HG02840 (cell line): Measurements from ENCODE around the gene MAP3K12.
"Not testable (repeated sequence)": the region's sequence is repeated elsewhere in the genome, so short reads cannot be mapped to it uniquely, and the experiment has no call there.

Experiments used
- ATAC-seq: cut with Tn5 transposase; IDR thresholded peaks from one replicate; pipeline ENCODE4 v1.9.1; 2021; ENCODE audit warnings: mild to moderate bottlenecking, moderate library complexity, moderate number of reproducible peaks; ENCODE audit not compliant: unreplicated experiment, low FRiP score

The MAP3K12 gene

GRCh38 chr12:53499266-53500141 lies at the start of gene MAP3K12:
MAP3K12 (minus strand) TSS chr12:53499458; CDS start chr12:53487391, 12,067 bp downstream.
- ATAC-seq: no peak

GRCh38 chr12:53548354-53548753 lies 49.1 kb upstream of the MAP3K12 start:
- not testable (repeated sequence) for ATAC-seq

- ATAC-seq: no peak
Measured at GRCh38 chr12:53543539-53543938, 44.3 kb upstream of the MAP3K12 start.

- ATAC-seq: no peak
Measured at GRCh38 chr12:53539526-53539925, 40.3 kb upstream of the MAP3K12 start.

- no peak for ATAC-seq
Measured at GRCh38 chr12:53538209-53538689, 39.0 kb upstream of the MAP3K12 start.

GRCh38 chr12:53536962-53537361 lies 37.7 kb upstream of the MAP3K12 start:
- ATAC-seq: no peak

- no peak for ATAC-seq
Measured at GRCh38 chr12:53533471-53533870, 34.2 kb upstream of the MAP3K12 start.

- ATAC-seq: no peak
Measured at GRCh38 chr12:53532524-53533445, 33.5 kb upstream of the MAP3K12 start.

GRCh38 chr12:53532021-53532420 lies 32.8 kb upstream of the MAP3K12 start:
- ATAC-seq: no peak

GRCh38 chr12:53530920-53531319 lies 31.7 kb upstream of the MAP3K12 start:
- ATAC-seq: no peak

GRCh38 chr12:53530061-53530460 lies 30.8 kb upstream of the MAP3K12 start:
- ATAC-seq: no peak

GRCh38 chr12:53524476-53524875 lies 25.2 kb upstream of the MAP3K12 start:
- ATAC-seq: no peak

GRCh38 chr12:53523131-53523530 lies 23.9 kb upstream of the MAP3K12 start:
- ATAC-seq: no peak

- ATAC-seq: no peak
Measured at GRCh38 chr12:53518381-53518780, 19.1 kb upstream of the MAP3K12 start.

GRCh38 chr12:53516758-53517455 lies 17.6 kb upstream of the MAP3K12 start:
- ATAC-seq: no peak

- no peak for ATAC-seq
Measured at GRCh38 chr12:53515291-53515680, 16.0 kb upstream of the MAP3K12 start.

GRCh38 chr12:53514628-53515290 lies 15.5 kb upstream of the MAP3K12 start:
- no peak for ATAC-seq

- no peak for ATAC-seq
Measured at GRCh38 chr12:53513712-53514410, 14.6 kb upstream of the MAP3K12 start.

GRCh38 chr12:53510181-53510812 lies 11.0 kb upstream of the MAP3K12 start:
- no peak for ATAC-seq
